H54 (cell line): ENCODE results near the gene C1orf198.

Source experiments
- DNase-seq: peaks from one replicate; pipeline ENCODE4 v3.0.0; 2011; ENCODE audit warnings: low spot score, mixed read lengths; ENCODE audit not compliant: insufficient read length
- FAIRE-seq: peaks from 3 replicates; lab custom pipeline; 2011; peaks lifted over from hg19 to GRCh38; lab: Jason Lieb, UNC
- POLR2A ChIP-seq: IDR thresholded peaks from 2 replicates; pipeline ENCODE4 v1.6.1; 2011; ENCODE audit warnings: low read depth, mild to moderate bottlenecking, low read length

C1orf198 gene

GRCh38 chr1:230861970-230862595, 6.2 kb downstream of the C1orf198 start:
- DNase-seq (no peak), FAIRE-seq (no peak)
- TF ChIP-seq POLR2A: no peak

- FAIRE-seq (no peak), DNase-seq (no peak)
Observed at GRCh38 chr1:230861489-230861888, 6.8 kb downstream of the C1orf198 start.

GRCh38 chr1:230860617-230861384, 7.5 kb downstream of the C1orf198 start:
- FAIRE-seq (no peak), DNase-seq (no peak)
- TF ChIP-seq POLR2A: no peak

More at GRCh38 chr1:230861489-230861888, 6.8 kb downstream of the C1orf198 start:
- TF ChIP-seq POLR2A: no peak

- FAIRE-seq (no peak), DNase-seq (no peak)
- TF ChIP-seq POLR2A: no peak
Observed at GRCh38 chr1:230858918-230859729, 9.2 kb downstream of the C1orf198 start.

GRCh38 chr1:230858236-230858820, 10.0 kb downstream of the C1orf198 start:
- FAIRE-seq (no peak), DNase-seq (no peak)
- TF ChIP-seq POLR2A: no peak

- FAIRE-seq (no peak), DNase-seq (no peak)
- TF ChIP-seq POLR2A: no peak
Observed at GRCh38 chr1:230857822-230858221, 10.5 kb downstream of the C1orf198 start.

GRCh38 chr1:230857077-230857476, 11.2 kb downstream of the C1orf198 start:
- FAIRE-seq (no peak), DNase-seq (no peak)
- TF ChIP-seq POLR2A: no peak

- FAIRE-seq (no peak), DNase-seq (no peak)
- no peak for TF ChIP-seq POLR2A
Observed at GRCh38 chr1:230855886-230856285, 12.4 kb downstream of the C1orf198 start.

- no peak for DNase-seq
- TF ChIP-seq POLR2A: no peak
- no peak for FAIRE-seq
Observed at GRCh38 chr1:230854423-230854822, 13.9 kb downstream of the C1orf198 start.

- no peak for FAIRE-seq
- DNase-seq: no peak
- TF ChIP-seq POLR2A: no peak
Observed at GRCh38 chr1:230853731-230854130, 14.6 kb downstream of the C1orf198 start.

GRCh38 chr1:230852959-230853358, 15.4 kb downstream of the C1orf198 start:
- no peak for FAIRE-seq
- DNase-seq: no peak
- TF ChIP-seq POLR2A: no peak

GRCh38 chr1:230851291-230851691, 17.0 kb downstream of the C1orf198 start:
- DNase-seq (no peak), FAIRE-seq (no peak)
- no peak for TF ChIP-seq POLR2A

GRCh38 chr1:230850547-230850946, 17.8 kb downstream of the C1orf198 start:
- FAIRE-seq (no peak), DNase-seq (no peak)
- no peak for TF ChIP-seq POLR2A
